Heart left ventricle (tissue), 16 donors: ENCODE results near the gene PANX3. TPM values are rescaled to one million over a fixed set of nuclear protein-coding genes. Genes with fewer than 3 reads are reported as not detected.
A peak's percentile ranks its signal among the peaks of the same experiment; 100 is the strongest.

Experiments
- ATAC-seq, 4 donors: fragments of 200-7000 bp; cut with Tn5 transposase; one replicate each; pipeline ENCODE4 v1.9.1; 2020 to 2022; ENCODE audit warnings: moderate library complexity in 4 of 4, mild to moderate bottlenecking in 3 of 4, moderate number of reproducible peaks in 1 of 4
- DNase-seq, 5 donors: peaks; one replicate each; pipeline ENCODE4 v3.0.0-alpha.2; 2020
- H3K27ac ChIP-seq, 12 donors: fragments of 200-600 bp; sonication (generic) in 4 of 12; one replicate each; pipeline versions ENCODE4 v1.5.0 to v1.8.0; 2016 to 2022; ENCODE audit warnings: mild to moderate bottlenecking in 2 of 12
- H3K27me3 ChIP-seq, 9 donors: fragments of 200-600 bp; sonication (generic) in 2 of 9; one replicate each; pipeline versions ENCODE4 v1.5.1 to v1.8.0; 2016 to 2022; ENCODE audit warnings: mild to moderate bottlenecking in 3 of 9
- H3K36me3 ChIP-seq, 9 donors: fragments of 200-600 bp; sonication (generic) in 2 of 9; one replicate each; pipeline versions ENCODE4 v1.5.0 to v1.8.0; 2018 to 2022; ENCODE audit warnings: mild to moderate bottlenecking in 2 of 9
- H3K4me1 ChIP-seq, 12 donors: fragments of 200-600 bp; sonication (generic) in 4 of 12; one replicate each; pipeline versions ENCODE4 v1.5.0 to v1.8.0; 2016 to 2022; ENCODE audit warnings: mild to moderate bottlenecking in 3 of 12
- H3K4me3 ChIP-seq, 12 donors: fragments of 200-600 bp; sonication (generic) in 4 of 12; one replicate each; pipeline versions ENCODE4 v1.5.0 to v1.8.0; 2017 to 2022; ENCODE audit warnings: mild to moderate bottlenecking in 9 of 12, moderate library complexity in 4 of 12
- H3K9me3 ChIP-seq, 12 donors: fragments of 200-600 bp; sonication (generic) in 4 of 12; one replicate each; pipeline versions ENCODE4 v1.5.0 to v1.8.0; 2016 to 2022; ENCODE audit warnings: mild to moderate bottlenecking in 1 of 12
- CTCF ChIP-seq, 12 donors: fragments of 200-600 bp; sonication (generic) in 4 of 12; IDR thresholded peaks; one replicate each; pipeline versions ENCODE4 v1.5.0 to v1.8.0; 2018 to 2022; ENCODE audit warnings: antibody characterized with exemption in 12 of 12, mild to moderate bottlenecking in 5 of 12
- POLR2A ChIP-seq, 2 donors: fragments of 450-650 bp; IDR thresholded peaks; one replicate each; pipeline ENCODE4 v1.6.1; 2017; ENCODE audit warnings: antibody characterized with exemption in 2 of 2, mild to moderate bottlenecking in 2 of 2, moderate library complexity in 2 of 2
- WGBS, 4 donors: extraction: QIAGEN DNeasy Blood & Tissue Kit in 2 of 4; methylation state at CpG; one replicate each; pipeline versions ENCODE4 v1.1.5 to v1.1.7; 2013 to 2018; 5-methylcytosine and 5-hydroxymethylcytosine counted together
- intact Hi-C, 10 donors: fragments of 100-400 bp; cut with DNase I; formaldehyde crosslinking; loops; one replicate each; pipeline versions ENCODE4 v1.11.1 to v1.14.2; 2022
- polyA plus RNA-seq, 2 donors: library from polyadenylated mRNA; stranded (reverse); fragments of 200-250 nt; gene quantifications; one replicate each; pipeline ENCODE4 v1.2.3, GENCODE V29; 2013
- total RNA-seq, 9 donors: library from RNA; depleted of rRNA in 2 of 9; stranded (reverse); fragments of >200 nt in 2 of 9; fragmentation: NEBNext Ultra II Directional in 3 of 9; extraction: Animal tissue kit (Norgen Biotek cat#: 25700) in 3 of 9; gene quantifications; one replicate each; pipeline versions ENCODE4 v1.1.0 to v1.2.4, GENCODE V29; 2016 to 2023
- donor health status: ischemic (EF 13 %, LVEDD 7.1; RV severe dilation, severe dysfunction).
- donor health status: healthy with polysubstance abuse.
- donor health status: DM: no; HTN: yes; CAD: no.
- donor health status: DM: no; HTN: no; CAD: no.
- donor health status: ischemic (EF 25% LVEDD 6.9; RV normal size, moderate dysfunction).
- donor health status: ischemic (EF 25% LVEDD 5.7; RV mildly dilated, moderate dysfunction).
- donor health status: healthy.
- donor health status: DM: yes; HTN: yes; CAD: no.
- donor health status: ischemic (EF 35%, LVEDD 5.7; RV mildly dilated, moderate dysfunction).
- donor health status: nonischemic (EF 11% LVEDD 7.7; RV severe dilation, severe dysfunction).
- donor health status: DM: yes; HTN: yes; CAD: no.
- donor health status: PGD.
- donor health status: ischemic (EF 29% LVEDD 5.4; RV normal size, mild dysfunction).
- donor health status: nonischemic (EF 23%, LVEDD 6.1; RV moderate dilation, normal function).

PANX3 gene
- total and polyA plus RNA-seq, 11 donors: not detected

- intact Hi-C loops: loop anchor here in 9 of 10 donors (5.0 to 10.0 kb wide), 6 partner anchors 140 to 518 kb away; partner anchors contain the start of gene OR8B8 (in 2 of the 9)
- no peak for TF ChIP-seq POLR2A (IDR thresholded peaks at IDR 0.05)
- TF ChIP-seq CTCF (IDR thresholded peaks at IDR 0.05): no peak
- Histone ChIP-seq H3K27ac (no peak overlapping the region), H3K27me3 (peaks cover 0 to 15% (median 0%) of the 10 kb centered on the region in 9 donors), H3K4me3 (no peak overlapping the region), H3K9me3 (no peaks in the 10 kb centered on the region), H3K36me3 (no peaks in the 10 kb centered on the region), H3K4me1 (no peaks in the 10 kb centered on the region)
- ATAC-seq (no peak), DNase-seq (no peak)
- WGBS, 4 donors: 71 to 80% (median 76%) methylated on average over 4 of the region's 4 CpGs
Observed at GRCh38 chr11:124584681-124585372, 26.4 kb upstream of the PANX3 start.

- H3K27ac ChIP-seq: no peak overlapping the region
- no peaks in the 10 kb centered on the region for H3K36me3 ChIP-seq
- no peaks in the 10 kb centered on the region for H3K4me1 ChIP-seq
- TF ChIP-seq CTCF (IDR thresholded peaks at IDR 0.05) (peak; percentile 47 to 75 (median 62)), POLR2A (IDR thresholded peaks at IDR 0.05) (no peak)
- no peak overlapping the region for H3K4me3 ChIP-seq
- intact Hi-C loops: loop anchor here (1.0 to 10.0 kb wide), 7 partner anchors 142 to 519 kb away; partner anchors contain the start of gene OR8B8 (in 2 of the 10)
- no peaks in the 10 kb centered on the region for H3K9me3 ChIP-seq
- H3K27me3 ChIP-seq: peaks cover 0 to 15% (median 0%) of the 10 kb centered on the region in 9 donors
- WGBS, 4 donors: 31 to 42% (median 37%) methylated on average over 3 of the region's 3 CpGs
- DNase-seq (peak; percentile 40 to 66 (median 46)), ATAC-seq (no peak)
Observed at GRCh38 chr11:124586238-124586860, 24.9 kb upstream of the PANX3 start.

DNA sequence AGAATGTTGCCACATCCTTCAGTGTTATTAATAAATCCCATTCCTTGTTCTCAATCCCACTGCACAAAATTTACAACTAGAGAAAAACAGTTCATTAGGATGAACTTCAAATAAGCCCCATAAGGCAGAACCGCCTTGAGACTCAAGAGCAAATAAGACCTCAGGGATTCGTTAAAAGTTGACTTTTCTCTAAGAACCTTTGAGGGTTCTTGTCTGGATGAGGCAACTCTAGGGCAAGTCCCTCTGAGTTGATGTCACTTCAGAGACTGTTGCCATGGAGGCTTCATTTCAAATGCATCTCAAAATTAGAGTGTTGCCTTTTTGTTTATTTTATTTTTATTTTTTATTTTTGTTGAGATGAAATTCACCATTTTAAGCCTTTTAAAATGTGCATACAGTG, 19.8 kb upstream of the PANX3 start:
- DNase-seq: no peak
- Histone ChIP-seq H3K36me3 (no peaks in the 10 kb centered on the region), H3K4me1 (no peaks in the 10 kb centered on the region), H3K9me3 (peaks cover 0 to 2% (median 0%) of the 10 kb centered on the region in 12 donors), H3K27me3 (peaks cover 0 to 20% (median 0%) of the 10 kb centered on the region in 9 donors), H3K27ac (no peak overlapping the region), H3K4me3 (no peak overlapping the region)
- intact Hi-C loops: loop anchor here in 1 of 10 donors (2.0 kb wide), 1 partner anchor 177 kb away; no protein-coding TSS in a partner anchor
- no peak for ATAC-seq
- TF ChIP-seq CTCF (IDR thresholded peaks at IDR 0.05): no peak
- no peak for TF ChIP-seq POLR2A (IDR thresholded peaks at IDR 0.05)
- 81 to 88% (median 86%) methylated on average over 2 of the region's 2 CpGs for WGBS, 4 donors

DNA sequence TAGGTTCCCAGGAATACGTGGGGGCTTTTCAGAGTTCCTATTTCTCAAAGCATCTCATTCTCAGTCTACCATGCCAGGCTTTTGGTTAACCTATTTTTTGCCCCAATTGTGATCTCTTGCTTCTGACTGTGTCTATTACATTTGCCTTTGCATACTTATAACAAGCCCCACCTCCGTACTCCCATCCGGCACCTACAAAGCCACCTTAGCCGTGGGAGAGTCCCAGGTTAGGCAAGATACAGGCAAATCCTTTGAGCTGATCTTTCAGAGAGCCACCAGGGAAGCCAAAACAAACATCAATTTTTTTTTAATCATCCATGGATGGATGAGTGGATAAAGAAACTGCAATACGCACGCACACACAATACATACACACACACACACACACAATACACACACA, 18.6 kb upstream of the PANX3 start:
- intact Hi-C loops: no loop called here
- no peaks in the 10 kb centered on the region for H3K4me1 ChIP-seq
- DNase-seq (no peak), ATAC-seq (no peak)
- H3K36me3 ChIP-seq: no peaks in the 10 kb centered on the region
- 86 to 88% (median 88%) methylated on average over 6 of the region's 6 CpGs for WGBS, 4 donors
- no peak overlapping the region for H3K4me3 ChIP-seq
- TF ChIP-seq POLR2A (IDR thresholded peaks at IDR 0.05) (no peak), CTCF (IDR thresholded peaks at IDR 0.05) (no peak)
- H3K27me3 ChIP-seq: peaks cover 0 to 25% (median 0%) of the 10 kb centered on the region in 9 donors
- H3K27ac ChIP-seq: no peak overlapping the region
- peaks cover 0 to 2% (median 0%) of the 10 kb centered on the region in 12 donors for H3K9me3 ChIP-seq
